ENCODE data around the gene ZNF236. TPM values are rescaled to one million over a fixed set of nuclear protein-coding genes. Genes with fewer than 3 reads are reported as not detected.

Gene ZNF236
- total RNA-seq, 4 donors from 2014 or later: 10.1 to 15.8 (median 14.8) TPM

GRCh38 chr18:76953156-76953555 lies 130.8 kb downstream of the ZNF236 start:
- TF ChIP-seq POLR2AphosphoS5 (IDR thresholded peaks at IDR 0.05) (no peak), EP300 (IDR thresholded peaks at IDR 0.05) (no peak), POLR2A (IDR thresholded peaks at IDR 0.05; ENCODE audit: low read depth) (no peak), CTCF (IDR thresholded peaks at IDR 0.05) (no peak)
- Histone ChIP-seq H3K4me1 (peaks cover 10 to 19% (median 17%) of the 10 kb centered on the region in 4 donors), H3K27ac (replicated peaks in 1 of 4) (peak overlapping the region; percentile 50 to 75 (median 60)), H3K36me3 (peaks cover 18 to 69% (median 42%) of the 10 kb centered on the region in 4 donors), H3K9me3 (no peaks in the 10 kb centered on the region), H3K27me3 (no peaks in the 10 kb centered on the region), H3K4me3 (peak overlapping the region; percentile 21 to 31 (median 24))
- intact Hi-C loops (cut with DNase I): no loop called here
- no peak for DNase-seq (ENCODE audit: extremely low spot score)
- WGBS: 36% methylated on average over 6 of the region's 6 CpGs

GRCh38 chr18:76953583-76954233 lies 131.4 kb downstream of the ZNF236 start:
- Histone ChIP-seq H3K27me3 (no peaks in the 10 kb centered on the region), H3K27ac (replicated peaks in 1 of 4) (peak overlapping the region; percentile 50 to 75 (median 60)), H3K4me1 (peaks cover 10 to 21% (median 17%) of the 10 kb centered on the region in 4 donors), H3K4me3 (peak overlapping the region; percentile 21 to 31 (median 24)), H3K36me3 (peaks cover 12 to 69% (median 41%) of the 10 kb centered on the region in 4 donors), H3K9me3 (no peaks in the 10 kb centered on the region)
- 30% methylated on average over 11 of the region's 12 CpGs for WGBS
- TF ChIP-seq POLR2AphosphoS5 (IDR thresholded peaks at IDR 0.05) (peak in 1 of 2 donors; percentile 13), EP300 (IDR thresholded peaks at IDR 0.05) (no peak), CTCF (IDR thresholded peaks at IDR 0.05) (no peak), POLR2A (IDR thresholded peaks at IDR 0.05; ENCODE audit: low read depth) (no peak)
- intact Hi-C loops (cut with DNase I): no loop called here
- DNase-seq (ENCODE audit: extremely low spot score): no peak

GRCh38 chr18:76955524-76956170 lies 133.3 kb downstream of the ZNF236 start:
- Histone ChIP-seq H3K36me3 (peaks cover 17 to 69% (median 46%) of the 10 kb centered on the region in 4 donors), H3K27me3 (no peaks in the 10 kb centered on the region), H3K4me1 (peaks cover 10 to 22% (median 17%) of the 10 kb centered on the region in 4 donors), H3K4me3 (no peak overlapping the region), H3K9me3 (no peaks in the 10 kb centered on the region), H3K27ac (replicated peaks in 1 of 4) (no peak overlapping the region)
- 94% methylated on average over 13 of the region's 28 CpGs for WGBS
- intact Hi-C loops (cut with DNase I): no loop called here
- DNase-seq (ENCODE audit: extremely low spot score): no peak
- TF ChIP-seq CTCF (IDR thresholded peaks at IDR 0.05) (no peak), POLR2A (IDR thresholded peaks at IDR 0.05; ENCODE audit: low read depth) (no peak), EP300 (IDR thresholded peaks at IDR 0.05) (no peak), POLR2AphosphoS5 (IDR thresholded peaks at IDR 0.05) (no peak)

- 96% methylated on average over 8 of the region's 11 CpGs for WGBS
- intact Hi-C loops (cut with DNase I): no loop called here
- Histone ChIP-seq H3K36me3 (peaks cover 20 to 69% (median 53%) of the 10 kb centered on the region in 4 donors), H3K27me3 (no peaks in the 10 kb centered on the region), H3K4me1 (peaks cover 10 to 22% (median 17%) of the 10 kb centered on the region in 4 donors), H3K27ac (replicated peaks in 1 of 4) (no peak overlapping the region), H3K9me3 (no peaks in the 10 kb centered on the region), H3K4me3 (no peak overlapping the region)
- TF ChIP-seq CTCF (IDR thresholded peaks at IDR 0.05) (no peak), POLR2A (IDR thresholded peaks at IDR 0.05; ENCODE audit: low read depth) (no peak), POLR2AphosphoS5 (IDR thresholded peaks at IDR 0.05) (no peak), EP300 (IDR thresholded peaks at IDR 0.05) (no peak)
- no peak for DNase-seq (ENCODE audit: extremely low spot score)
Observed at GRCh38 chr18:76956648-76957047, 134.3 kb downstream of the ZNF236 start.
